ENCODE measurements around the gene LTBP3.

GRCh38 chr11:65528819-65529350 lies 29.3 kb downstream of the LTBP3 start:
- TF ChIP-seq EZH2 (IDR thresholded peaks at IDR 0.05; ENCODE audit: borderline replicate concordance, low read depth, low read length, poor library complexity, severe bottlenecking) (no peak), CTCF (conservative IDR thresholded peaks at IDR 0.05; ENCODE audit: low read depth, low read length) (no peak)
